Measurements from ENCODE around the gene PAK4. TPM values are rescaled to one million over a fixed set of nuclear protein-coding genes. Genes with fewer than 3 reads are reported as not detected.

PAK4 gene
- total and polyA plus RNA-seq, 10 of the 15 experiments (the other 5 are each of a cell fraction or from before 2014, with no cell fraction given), result 0.08 to 19.3 (median 5.9) TPM

- TF ChIP-seq MLLT1 (IDR thresholded peaks at IDR 0.05), result no peak
- TF ChIP-seq STAT3 (IDR thresholded peaks at IDR 0.05; ENCODE audit: low read depth, low read length), result no peak
- TF ChIP-seq CBX3 (IDR thresholded peaks at IDR 0.05; ENCODE audit: borderline replicate concordance, low read depth), result no peak
- TF ChIP-seq BCLAF1 (IDR thresholded peaks at IDR 0.05), result no peak
- no peak for TF ChIP-seq STAT1 (conservative IDR thresholded peaks at IDR 0.05)
- TF ChIP-seq DPF2 (IDR thresholded peaks at IDR 0.05), result no peak
- TF ChIP-seq MYB (IDR thresholded peaks at IDR 0.05; ENCODE audit: borderline replicate concordance, low read depth, low read length), result no peak
- TF ChIP-seq HDAC2 (IDR thresholded peaks at IDR 0.05), result no peak
- peak; percentile 80; the same call in 1 of the 2 replicates for TF ChIP-seq TCF3 (IDR thresholded peaks at IDR 0.05; ENCODE audit: borderline replicate concordance, insufficient read depth, low read depth, low read length)
- TF ChIP-seq ATF7 (IDR thresholded peaks at IDR 0.05; ENCODE audit: low read depth), result no peak
- TF ChIP-seq, protein P1, sequence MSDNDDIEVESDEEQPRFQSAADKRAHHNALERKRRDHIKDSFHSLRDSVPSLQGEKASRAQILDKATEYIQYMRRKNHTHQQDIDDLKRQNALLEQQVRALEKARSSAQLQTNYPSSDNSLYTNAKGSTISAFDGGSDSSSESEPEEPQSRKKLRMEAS (IDR thresholded peaks at IDR 0.05; ENCODE audit: low read depth, low read length), result no peak
- no peak for TF ChIP-seq EED (IDR thresholded peaks at IDR 0.05; ENCODE audit: low read depth)
Observed at GRCh38 chr19:39157997-39158389, 32.4 kb downstream of the PAK4 start (continued).
